Naive thymus-derived CD4-positive, alpha-beta T cell (primary cell): ENCODE data around the gene PPFIA4. TPM values are rescaled to one million over a fixed set of nuclear protein-coding genes. Genes with fewer than 3 reads are reported as not detected.

Experiments used
- ATAC-seq: fragments of 150-1000 bp; cut with Tn5 transposase; 2 replicates; pipeline ENCODE4 v1.10.0; 2021; ENCODE audit warnings: mild to moderate bottlenecking, moderate library complexity
- CTCF ChIA-PET: fragments of 350-600 bp; sonication (Branson Sonifier 250); formaldehyde crosslinking; loops from one replicate; lab custom pipeline; 2021; ENCODE audit warnings: antibody characterized with exemption; lab: Charles Lee
- POLR2A ChIA-PET: fragments of 350-600 bp; sonication (Branson Sonifier 250); formaldehyde crosslinking; loops from one replicate; lab custom pipeline; 2021; ENCODE audit warnings: antibody characterized with exemption, inconsistent platforms; lab: Charles Lee
- DNase-seq, 9 donors: peaks; one replicate each; pipeline versions ENCODE4 v3.0.0 to v3.0.0-alpha.2; 2020 to 2022; ENCODE audit warnings: mixed read lengths in 1 of 9
- H3K27ac ChIP-seq: one replicate; pipeline ENCODE4 v1.7.0; 2013; ENCODE audit warnings: mild to moderate bottlenecking, low read depth, low read length, moderate library complexity
- H3K27me3 ChIP-seq, 2 donors: one replicate each; pipeline ENCODE4 v1.7.0; 2013; ENCODE audit warnings: low read length in 2 of 2, mild to moderate bottlenecking in 2 of 2, moderate library complexity in 2 of 2; ENCODE audit not compliant: control insufficient read depth in 2 of 2, insufficient read depth in 2 of 2
- H3K36me3 ChIP-seq, 3 experiments: 1 replicate in 2 of 3; 2 replicates in 1 of 3; pipeline ENCODE4 v1.7.0; 2013; ENCODE audit warnings: low read length in 3 of 3, mild to moderate bottlenecking in 3 of 3, moderate library complexity in 1 of 3; ENCODE audit not compliant: insufficient read depth in 3 of 3, control insufficient read depth in 2 of 3
- H3K4me1 ChIP-seq, 2 donors: one replicate each; pipeline ENCODE4 v1.7.0; 2013; ENCODE audit warnings: low read length in 2 of 2, mild to moderate bottlenecking in 2 of 2, moderate library complexity in 1 of 2; ENCODE audit not compliant: control insufficient read depth in 2 of 2, insufficient read depth in 2 of 2
- H3K4me3 ChIP-seq: 2 replicates; pipeline ENCODE4 v1.7.0; 2013; ENCODE audit warnings: mild to moderate bottlenecking, low read length
- H3K9me3 ChIP-seq, 3 experiments: 1 replicate in 2 of 3; 2 replicates in 1 of 3; pipeline ENCODE4 v1.7.0; 2013; ENCODE audit warnings: low read length in 3 of 3; ENCODE audit not compliant: control insufficient read depth in 2 of 3
- H3K27ac Mint-ChIP-seq, 9 donors: one replicate each; pipeline ENCODE4 v1.8.0; 2020 to 2022; ENCODE audit warnings: mixed read lengths in 9 of 9, mild to moderate bottlenecking in 8 of 9, moderate library complexity in 5 of 9, inconsistent platforms in 2 of 9
- H3K27me3 Mint-ChIP-seq, 5 donors: one replicate each; pipeline ENCODE4 v1.8.0; 2021 to 2022; ENCODE audit warnings: mixed read lengths in 5 of 5, mild to moderate bottlenecking in 1 of 5
- H3K36me3 Mint-ChIP-seq, 5 donors: one replicate each; pipeline ENCODE4 v1.8.0; 2020 to 2022; ENCODE audit warnings: mixed read lengths in 5 of 5, mild to moderate bottlenecking in 3 of 5, inconsistent platforms in 1 of 5
- H3K4me1 Mint-ChIP-seq, 7 donors: one replicate each; pipeline ENCODE4 v1.8.0; 2020 to 2022; ENCODE audit warnings: mixed read lengths in 7 of 7, mild to moderate bottlenecking in 3 of 7, inconsistent platforms in 1 of 7
- H3K4me3 Mint-ChIP-seq, 10 donors: one replicate each; pipeline ENCODE4 v1.8.0; 2020 to 2022; ENCODE audit warnings: mild to moderate bottlenecking in 10 of 10, mixed read lengths in 10 of 10, moderate library complexity in 6 of 10, inconsistent platforms in 2 of 10
- H3K9me3 Mint-ChIP-seq, 11 donors: one replicate each; pipeline ENCODE4 v1.8.0; 2020 to 2022; ENCODE audit warnings: mixed read lengths in 11 of 11, mild to moderate bottlenecking in 4 of 11, inconsistent platforms in 1 of 11, moderate library complexity in 1 of 11
- intact Hi-C, 2 donors: fragments of 100-400 bp; cut with micrococcal nuclease; formaldehyde crosslinking; loops; one replicate each; pipeline ENCODE4 v1.15.1; 2023
- polyA plus RNA-seq, 2 donors: library from polyadenylated mRNA; unstranded; fragments of 300-500 nt; fragmentation: Illumina TruSeq; gene quantifications; one replicate each; pipeline ENCODE4 v1.2.3, GENCODE V29; 2021
- total RNA-seq, 6 experiments: library from RNA in 5 of 6; stranded (reverse) in 5 of 6; gene quantifications; 1 replicate in 5 of 6; 2 replicates in 1 of 6; pipeline ENCODE4 v1.2.3 and lab custom pipeline; 2021 to 2026

PPFIA4 gene
- total and polyA plus RNA-seq, 7 experiments from 2014 or later, result 0.40 to 45.5 (median 2.4) TPM; not detected in 2

- no peak overlapping the region for H3K27ac ChIP-seq
- no peak overlapping the region for H3K27ac Mint-ChIP-seq
- H3K9me3 Mint-ChIP-seq, result no peaks in the 10 kb centered on the region
- intact Hi-C loops, result no loop called here
- H3K9me3 ChIP-seq, result no peaks in the 10 kb centered on the region
- no peaks in the 10 kb centered on the region for H3K36me3 ChIP-seq
- no peaks in the 10 kb centered on the region for H3K27me3 ChIP-seq
- ChIA-PET POLR2A (no interaction called here), CTCF (interaction anchor here (2.0 kb wide), 1 partner anchor 15 kb away, joined by 5 read pairs; no protein-coding TSS in a partner anchor)
- H3K27me3 Mint-ChIP-seq, result peaks cover 0 to 28% (median 7%) of the 10 kb centered on the region in 5 donors
- DNase-seq (no peak), ATAC-seq (no peak)
- no peak overlapping the region for H3K4me3 Mint-ChIP-seq
- H3K36me3 Mint-ChIP-seq, result peaks cover 0 to 6% (median 0%) of the 10 kb centered on the region in 5 donors
- peaks cover 0 to under 1% (median 0%) of the 10 kb centered on the region in 7 donors for H3K4me1 Mint-ChIP-seq
- H3K4me1 ChIP-seq, result no peaks in the 10 kb centered on the region
- no peak overlapping the region for H3K4me3 ChIP-seq
Measured at GRCh38 chr1:203054184-203054583, 27.9 kb downstream of the PPFIA4 start.

GRCh38 chr1:203054642-203055041, 28.4 kb downstream of the PPFIA4 start:
- H3K36me3 Mint-ChIP-seq, result peaks cover 0 to 6% (median 0%) of the 10 kb centered on the region in 5 donors
- H3K9me3 ChIP-seq, result no peaks in the 10 kb centered on the region
- no peak overlapping the region for H3K27ac ChIP-seq
- H3K4me3 Mint-ChIP-seq, result no peak overlapping the region
- H3K27me3 Mint-ChIP-seq, result peaks cover 0 to 32% (median 7%) of the 10 kb centered on the region in 5 donors
- no peaks in the 10 kb centered on the region for H3K4me1 ChIP-seq
- intact Hi-C loops, result no loop called here
- peaks cover 0 to 3% (median 0%) of the 10 kb centered on the region in 7 donors for H3K4me1 Mint-ChIP-seq
- H3K4me3 ChIP-seq, result no peak overlapping the region
- no peaks in the 10 kb centered on the region for H3K9me3 Mint-ChIP-seq
- H3K27me3 ChIP-seq, result no peaks in the 10 kb centered on the region
- H3K36me3 ChIP-seq, result no peaks in the 10 kb centered on the region
- H3K27ac Mint-ChIP-seq, result no peak overlapping the region
- POLR2A ChIA-PET, result no interaction called here
- CTCF ChIA-PET, result interaction anchor here (2.0 kb wide), 1 partner anchor 15 kb away, joined by 5 read pairs; no protein-coding TSS in a partner anchor
- ATAC-seq (no peak), DNase-seq (no peak)

GRCh38 chr1:203055161-203055799, 29.0 kb downstream of the PPFIA4 start:
- H3K36me3 ChIP-seq, result no peaks in the 10 kb centered on the region

GRCh38 chr1:203056012-203056411, 29.7 kb downstream of the PPFIA4 start:
- Histone ChIP-seq H3K27ac (no peak overlapping the region), H3K27me3 (no peaks in the 10 kb centered on the region), H3K4me1 (no peaks in the 10 kb centered on the region), H3K9me3 (no peaks in the 10 kb centered on the region), H3K36me3 (no peaks in the 10 kb centered on the region), H3K4me3 (no peak overlapping the region)
- ATAC-seq (no peak), DNase-seq (no peak)
- no peaks in the 10 kb centered on the region for H3K9me3 Mint-ChIP-seq
- peaks cover 0 to 3% (median 0%) of the 10 kb centered on the region in 7 donors for H3K4me1 Mint-ChIP-seq
- H3K27ac Mint-ChIP-seq, result no peak overlapping the region
- POLR2A ChIA-PET, result no interaction called here
- peaks cover 0 to 11% (median 0%) of the 10 kb centered on the region in 5 donors for H3K36me3 Mint-ChIP-seq
- CTCF ChIA-PET, result no interaction called here
- intact Hi-C loops, result no loop called here
- H3K27me3 Mint-ChIP-seq, result peaks cover 0 to 27% (median 5%) of the 10 kb centered on the region in 5 donors
- H3K4me3 Mint-ChIP-seq, result no peak overlapping the region

More at GRCh38 chr1:203055161-203055799, 29.0 kb downstream of the PPFIA4 start:
- CTCF ChIA-PET, result interaction anchor here (2.0 kb wide), 1 partner anchor 16 kb away, joined by 5 read pairs; no protein-coding TSS in a partner anchor
- H3K4me3 Mint-ChIP-seq, result no peak overlapping the region
- peaks cover 0 to 11% (median 0%) of the 10 kb centered on the region in 5 donors for H3K36me3 Mint-ChIP-seq
- Histone ChIP-seq H3K9me3 (no peaks in the 10 kb centered on the region), H3K27ac (no peak overlapping the region), H3K4me1 (no peaks in the 10 kb centered on the region), H3K27me3 (no peaks in the 10 kb centered on the region), H3K4me3 (no peak overlapping the region)
- intact Hi-C loops, result no loop called here
- H3K27me3 Mint-ChIP-seq, result peaks cover 0 to 31% (median 7%) of the 10 kb centered on the region in 5 donors
- H3K4me1 Mint-ChIP-seq, result peaks cover 0 to 3% (median 0%) of the 10 kb centered on the region in 7 donors
- no peaks in the 10 kb centered on the region for H3K9me3 Mint-ChIP-seq
- no peak for ATAC-seq
- no peak overlapping the region for H3K27ac Mint-ChIP-seq
- no peak for DNase-seq
- POLR2A ChIA-PET, result no interaction called here

- Histone ChIP-seq H3K27me3 (no peaks in the 10 kb centered on the region), H3K27ac (no peak overlapping the region), H3K36me3 (no peaks in the 10 kb centered on the region), H3K4me1 (no peaks in the 10 kb centered on the region), H3K9me3 (no peaks in the 10 kb centered on the region), H3K4me3 (no peak overlapping the region)
- Mint-ChIP-seq H3K4me1 (peaks cover 0 to 3% (median 0%) of the 10 kb centered on the region in 7 donors), H3K27ac (no peak overlapping the region), H3K4me3 (no peak overlapping the region), H3K9me3 (no peaks in the 10 kb centered on the region), H3K36me3 (peaks cover 0 to 8% (median 0%) of the 10 kb centered on the region in 5 donors), H3K27me3 (peaks cover 0 to 24% (median under 1%) of the 10 kb centered on the region in 5 donors)
- ChIA-PET POLR2A (no interaction called here), CTCF (no interaction called here)
- no peak for ATAC-seq
- intact Hi-C loops, result no loop called here
- no peak for DNase-seq
Measured at GRCh38 chr1:203056516-203056915, 30.2 kb downstream of the PPFIA4 start.

- no peaks in the 10 kb centered on the region for H3K4me1 ChIP-seq
- ATAC-seq, result peak; percentile 50
- peaks cover 0 to 4% (median 0%) of the 10 kb centered on the region in 7 donors for H3K4me1 Mint-ChIP-seq
- intact Hi-C loops, result no loop called here
- ChIA-PET POLR2A (no interaction called here), CTCF (interaction anchor here (0.7 to 1.5 kb wide), 2 partner anchors 10 to 737 kb away, joined by 3 read pairs; no protein-coding TSS in a partner anchor)
- H3K4me3 Mint-ChIP-seq, result no peak overlapping the region
- DNase-seq, result no peak
- no peaks in the 10 kb centered on the region for H3K27me3 ChIP-seq
- no peaks in the 10 kb centered on the region for H3K9me3 ChIP-seq
- no peak overlapping the region for H3K4me3 ChIP-seq
- peaks cover 0 to 20% (median 0%) of the 10 kb centered on the region in 5 donors for H3K27me3 Mint-ChIP-seq
- H3K27ac Mint-ChIP-seq, result no peak overlapping the region
- no peak overlapping the region for H3K27ac ChIP-seq
- peaks cover 0 to 10% (median 0%) of the 10 kb centered on the region in 5 donors for H3K36me3 Mint-ChIP-seq
- H3K9me3 Mint-ChIP-seq, result no peaks in the 10 kb centered on the region
- H3K36me3 ChIP-seq, result no peaks in the 10 kb centered on the region
Measured at GRCh38 chr1:203057911-203058675, 31.8 kb downstream of the PPFIA4 start.
